ENCODE data around the gene CMIP. TPM values are rescaled to one million over a fixed set of nuclear protein-coding genes. Genes with fewer than 3 reads are reported as not detected.

CMIP gene
- total RNA-seq, 1 donor from 2014 or later, result 111 TPM

GRCh38 chr16:81445966-81446906 lies 1.6 kb downstream of the CMIP start:
- DNase-seq (ENCODE audit: extremely low read depth, low read depth, low spot score), result no peak

DNA sequence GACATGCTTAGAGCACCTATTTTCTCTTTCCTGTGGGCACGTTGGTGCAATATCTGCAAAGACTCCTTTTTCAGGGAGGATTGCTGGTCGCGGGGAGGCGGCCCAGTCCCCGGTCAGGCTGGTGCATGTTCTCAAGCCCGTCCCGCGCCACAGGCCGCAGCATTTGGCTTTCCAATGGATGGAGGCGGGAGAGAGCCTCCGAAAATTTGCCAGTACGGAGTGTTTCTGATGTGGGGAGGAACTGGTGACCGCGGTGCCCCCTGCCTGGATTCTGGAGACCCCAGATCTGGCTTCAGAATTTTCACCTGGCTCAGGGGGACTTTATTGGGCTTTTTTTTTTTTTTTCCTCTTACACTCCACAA lies 2.3 kb downstream of the CMIP start:
- DNase-seq (ENCODE audit: extremely low read depth, low read depth, low spot score), result no peak

GRCh38 chr16:81447383-81448101 lies 2.9 kb downstream of the CMIP start:
- no peak for DNase-seq (ENCODE audit: extremely low read depth, low read depth, low spot score)

DNA sequence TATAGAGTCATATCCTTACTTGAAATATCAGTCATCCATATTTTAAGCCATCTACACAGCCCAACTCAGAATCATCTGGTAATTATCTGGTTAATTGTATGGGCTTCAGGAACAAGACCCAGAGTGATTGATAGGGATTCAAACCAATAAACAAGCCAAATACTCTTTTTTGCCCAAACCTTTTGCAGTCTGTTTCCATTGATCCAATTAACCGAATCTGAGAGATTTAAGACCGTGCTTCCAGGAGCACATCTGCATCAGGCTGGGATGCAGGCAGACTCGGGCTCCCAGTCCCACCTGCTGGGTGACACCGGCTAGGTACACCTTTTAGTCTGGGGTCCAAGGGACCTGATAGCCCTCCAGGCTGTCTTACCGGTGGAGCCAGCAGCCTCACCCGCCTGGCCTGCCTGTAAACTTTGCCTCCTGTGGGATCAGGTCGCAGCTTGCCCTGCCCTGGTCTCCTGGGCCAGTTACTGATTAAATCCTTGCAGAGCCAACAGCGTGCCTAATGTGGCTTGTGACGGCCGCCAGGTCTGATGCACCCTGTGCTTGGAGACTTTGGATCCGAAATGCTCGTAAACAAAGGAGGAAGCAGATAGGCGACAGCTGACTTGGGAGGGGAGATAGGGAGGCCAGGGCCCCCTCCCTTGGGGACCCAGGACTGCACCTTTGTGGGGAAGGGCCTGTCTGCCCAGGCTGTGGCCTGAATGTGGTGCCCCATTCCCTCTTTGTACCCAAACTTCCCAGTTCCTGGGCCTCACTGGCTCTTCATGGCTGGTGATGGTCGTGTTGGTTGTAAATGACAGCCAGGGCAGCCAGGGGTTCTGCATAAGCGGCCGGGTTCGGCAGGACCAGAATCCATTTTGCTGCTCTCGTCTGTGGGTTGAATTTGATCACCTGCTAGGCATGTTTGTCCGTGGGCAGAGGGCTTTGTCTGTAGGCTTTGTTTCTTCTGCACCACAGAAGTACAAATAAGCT lies 3.8 kb downstream of the CMIP start:
- DNase-seq (ENCODE audit: extremely low read depth, low read depth, low spot score), result no peak

DNA sequence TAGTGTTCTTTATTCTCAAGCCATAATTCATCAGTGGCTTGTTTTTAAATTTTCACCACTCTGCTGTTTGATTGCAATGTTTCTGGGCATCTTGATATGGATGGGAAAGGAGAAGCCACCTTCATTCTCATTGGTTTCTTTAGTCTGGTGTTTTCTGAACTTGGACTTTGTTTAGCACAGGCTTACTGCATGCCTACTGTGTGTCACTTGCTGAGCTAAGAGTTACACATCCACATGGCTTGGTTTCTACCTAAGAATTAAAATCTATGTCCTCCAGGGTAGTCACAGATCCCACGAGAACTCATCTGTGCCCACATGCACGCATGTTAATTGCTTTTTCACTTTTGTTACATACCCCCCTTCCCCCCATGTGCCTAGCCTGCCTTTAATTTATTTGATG lies 4.6 kb downstream of the CMIP start:
- no peak for DNase-seq (ENCODE audit: extremely low read depth, low read depth, low spot score)

DNA sequence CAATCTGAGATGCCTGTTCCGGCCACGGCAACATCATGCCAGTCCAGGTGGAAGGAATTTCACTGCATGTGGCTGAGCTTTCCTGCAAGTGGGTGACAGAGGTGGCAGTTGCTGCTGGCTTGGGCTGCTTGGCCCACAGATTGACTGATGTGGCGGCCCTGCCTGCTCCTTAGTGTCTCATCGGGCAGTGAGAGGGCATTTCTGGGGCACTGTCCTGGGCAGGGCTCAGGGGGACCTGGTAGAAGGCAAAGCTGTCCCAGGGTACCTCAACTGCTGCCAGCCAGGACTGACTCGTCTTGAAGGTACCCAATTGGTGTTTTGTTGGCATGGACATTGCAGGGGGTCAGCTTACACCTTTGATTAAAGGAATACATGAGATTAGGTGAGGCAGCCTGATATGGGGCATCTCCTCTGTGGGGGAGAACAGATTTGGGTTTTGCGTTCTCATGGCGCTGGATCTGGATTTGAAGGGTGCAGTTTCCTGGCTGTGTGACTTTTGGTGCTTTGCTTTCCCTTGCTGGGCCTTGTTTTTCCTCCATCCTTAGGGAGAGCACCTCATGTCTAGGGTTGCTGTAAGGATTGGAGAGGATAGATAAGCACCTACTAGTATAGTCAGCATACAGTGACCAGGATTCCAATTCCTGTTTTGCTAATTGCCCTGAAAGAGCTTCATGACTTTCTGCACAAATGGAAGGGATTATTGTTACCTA lies 5.4 kb downstream of the CMIP start:
- DNase-seq (ENCODE audit: extremely low read depth, low read depth, low spot score), result no peak

DNA sequence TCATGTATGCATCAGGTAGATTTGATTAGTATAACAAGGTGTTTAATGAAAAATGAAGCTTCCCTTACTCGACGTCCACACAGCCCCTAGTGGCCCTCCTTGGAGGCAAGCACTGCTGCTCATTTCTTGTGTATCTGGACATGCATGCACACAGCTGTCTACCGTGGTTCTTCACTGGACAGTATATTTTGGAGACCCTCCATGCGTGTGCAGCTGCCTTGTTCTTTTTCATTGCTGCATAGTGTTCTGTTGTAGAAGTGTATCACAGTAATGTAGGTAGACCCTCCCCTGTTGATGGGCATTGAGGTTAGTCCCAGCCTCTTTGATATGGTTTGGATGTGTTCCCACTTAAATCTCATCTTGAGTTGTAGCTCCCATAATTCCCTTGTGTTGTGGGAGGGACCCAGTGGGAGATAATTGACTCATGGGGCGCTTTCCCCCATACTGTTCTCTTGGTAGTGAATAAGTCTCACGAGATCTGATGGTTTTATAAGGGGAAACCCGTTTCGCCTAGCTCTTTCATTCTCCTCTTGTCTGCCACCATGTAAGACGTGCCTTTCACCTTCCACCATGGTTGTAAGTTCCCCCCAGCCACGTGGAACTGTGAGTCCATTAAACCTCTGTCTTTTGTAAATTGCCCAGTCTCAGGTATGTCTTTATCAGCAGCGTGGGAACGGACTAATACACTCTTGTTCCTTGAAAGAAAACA lies 6.3 kb downstream of the CMIP start:
- no peak for DNase-seq (ENCODE audit: extremely low read depth, low read depth, low spot score)

DNA sequence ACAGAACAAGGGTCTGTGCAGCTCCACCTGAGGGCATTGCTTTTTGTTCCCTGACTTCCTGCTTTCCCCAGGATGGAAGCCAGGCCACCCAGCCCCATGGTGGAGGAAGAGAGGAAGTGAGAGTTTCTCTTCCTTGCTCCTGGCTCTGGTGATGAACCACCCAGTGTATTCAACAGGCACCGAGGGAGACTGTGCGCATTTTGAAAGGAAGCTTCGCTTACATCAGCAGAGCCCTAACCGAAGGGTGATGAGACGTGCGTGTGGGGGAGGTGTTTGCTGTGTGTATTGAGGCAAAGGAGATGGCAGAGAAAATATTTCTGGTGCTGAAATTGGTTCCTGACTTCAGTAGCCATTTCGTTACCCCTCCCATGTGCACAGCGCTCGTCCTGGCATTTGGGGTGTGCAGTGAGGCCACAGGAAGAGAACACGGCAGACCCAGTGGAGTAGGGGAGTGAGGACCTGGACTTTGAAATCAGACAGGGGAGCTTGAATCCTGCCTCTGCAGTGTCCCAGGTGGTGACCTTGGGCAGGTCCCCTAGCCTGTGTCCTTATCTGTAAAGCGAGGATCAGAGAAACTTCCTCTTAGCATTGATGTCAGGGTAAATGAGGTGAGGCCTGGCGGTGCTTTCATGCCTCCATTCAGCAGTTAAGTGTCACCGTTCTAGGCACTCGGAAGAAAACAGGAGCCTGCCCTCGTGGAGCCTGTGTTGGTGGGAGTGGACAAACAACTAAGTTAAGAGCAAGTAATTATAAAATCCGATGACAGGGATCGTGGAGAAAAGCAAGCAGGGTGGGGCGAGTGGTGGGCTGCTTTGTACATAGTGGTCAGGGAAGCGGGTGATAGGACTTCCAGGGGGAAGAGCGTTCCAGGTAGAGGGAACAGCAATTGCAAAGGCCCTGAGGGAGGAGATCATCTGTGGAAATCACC lies 7.4 kb downstream of the CMIP start:
- no peak for DNase-seq (ENCODE audit: extremely low read depth, low read depth, low spot score)

DNA sequence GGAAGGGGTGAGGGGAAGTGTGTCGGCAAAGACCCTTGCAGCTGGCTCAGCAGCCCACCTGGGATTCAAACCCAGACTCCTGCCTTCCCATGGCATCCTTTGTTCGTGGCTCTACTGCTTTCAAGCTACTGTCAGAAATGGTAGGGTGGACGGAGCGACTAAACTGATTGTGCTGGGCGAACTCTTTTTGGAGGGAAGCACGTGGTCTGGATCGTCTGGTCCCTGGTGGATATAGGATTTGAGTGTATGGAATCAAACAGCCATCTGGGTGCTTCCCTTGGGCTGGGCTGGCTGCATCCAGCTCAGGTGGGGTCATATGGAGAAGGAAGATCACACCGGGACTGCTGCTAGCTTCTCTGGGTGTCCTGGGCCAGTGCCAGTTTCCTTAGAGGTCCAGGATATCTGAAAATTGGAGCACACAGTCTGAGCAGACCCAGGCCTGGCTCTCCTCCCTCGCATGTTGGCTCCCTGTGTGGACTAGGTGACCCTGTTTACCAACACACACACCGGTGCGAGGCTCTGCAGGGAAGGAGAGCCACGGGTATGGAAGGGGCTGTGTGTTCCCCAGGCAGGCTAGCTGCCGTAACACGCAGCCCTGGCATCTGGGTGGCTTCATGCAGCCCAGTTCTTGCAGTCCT lies 8.6 kb downstream of the CMIP start:
- DNase-seq (ENCODE audit: extremely low read depth, low read depth, low spot score), result no peak

- no peak for DNase-seq (ENCODE audit: extremely low read depth, low read depth, low spot score)
Observed at GRCh38 chr16:81454044-81454443, 9.4 kb downstream of the CMIP start.

DNA sequence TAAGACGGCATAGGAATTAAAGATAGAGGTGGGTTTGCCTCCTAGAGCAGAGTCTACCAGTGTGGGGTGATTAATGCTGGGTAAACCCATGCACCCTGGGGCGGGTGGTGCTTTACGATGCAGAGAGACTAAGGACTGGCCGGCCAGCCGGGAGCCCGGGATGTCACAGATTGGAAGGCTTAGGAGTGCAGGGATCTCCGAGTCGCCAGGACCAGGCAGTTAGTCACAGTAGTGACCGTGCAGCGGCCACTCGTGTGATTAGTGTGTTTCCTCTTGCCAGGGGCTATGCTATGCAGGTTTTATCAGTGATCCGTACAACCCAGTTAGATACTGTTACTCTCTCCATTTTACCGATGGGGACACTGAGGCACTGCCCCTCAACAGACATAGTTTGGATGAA lies 10.4 kb downstream of the CMIP start:
- DNase-seq (ENCODE audit: extremely low read depth, low read depth, low spot score), result no peak

- DNase-seq (ENCODE audit: extremely low read depth, low read depth, low spot score), result no peak
Observed at GRCh38 chr16:81455720-81456494, 11.3 kb downstream of the CMIP start.

GRCh38 chr16:81456523-81457325 lies 12.1 kb downstream of the CMIP start:
- no peak for DNase-seq (ENCODE audit: extremely low read depth, low read depth, low spot score)

- no peak for DNase-seq (ENCODE audit: extremely low read depth, low read depth, low spot score)
Observed at GRCh38 chr16:81457326-81458133, 12.9 kb downstream of the CMIP start.

DNA sequence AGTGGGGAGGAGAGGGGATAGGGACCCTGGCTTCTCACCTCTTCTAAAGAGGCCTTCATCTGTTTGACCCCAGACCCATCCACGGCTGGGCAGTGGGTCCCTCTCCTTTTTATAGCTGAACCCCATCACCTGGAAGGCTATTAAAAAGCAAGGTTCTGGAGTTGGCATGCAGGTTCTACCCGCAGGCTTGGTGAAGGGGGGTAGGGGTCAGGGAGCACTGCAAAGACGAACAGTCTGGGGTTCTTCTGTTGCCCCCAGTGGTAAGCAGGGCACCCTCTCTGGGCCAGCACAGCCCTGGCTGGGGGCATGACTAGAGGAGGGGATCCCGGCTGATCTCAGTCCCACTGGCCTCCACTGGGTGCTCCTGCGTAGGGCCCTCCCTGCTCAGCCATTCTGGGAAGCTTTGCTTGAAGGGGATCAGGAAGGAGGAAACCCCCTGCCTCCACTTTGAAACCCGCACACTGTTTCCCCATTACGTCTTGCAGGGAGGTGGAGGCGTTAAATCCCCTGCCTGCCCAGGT lies 13.6 kb downstream of the CMIP start:
- DNase-seq (ENCODE audit: extremely low read depth, low read depth, low spot score), result no peak

Measured in glomerular endothelial cell (primary cell).